H9 (cell line): ENCODE measurements around the gene PEMT. TPM values are rescaled to one million over a fixed set of nuclear protein-coding genes. Genes with fewer than 3 reads are reported as not detected.

Experiments used
- DNase-seq: peaks from one replicate; pipeline ENCODE4 v3.0.0-alpha.2; 2017
- H2AFZ ChIP-seq: one replicate; pipeline ENCODE4 v1.6.1; 2013; ENCODE audit warnings: mild to moderate bottlenecking, low read length, control low read depth, moderate library complexity
- H2AK5ac ChIP-seq: 2 replicates; pipeline ENCODE4 v1.6.1; 2013; ENCODE audit warnings: low read length, control low read depth, mixed read lengths; ENCODE audit not compliant: insufficient read length
- H2BK120ac ChIP-seq: one replicate; pipeline ENCODE4 v1.6.1; 2013; ENCODE audit warnings: low read depth, mild to moderate bottlenecking, low read length, control low read depth, inconsistent platforms; ENCODE audit not compliant: poor library complexity, severe bottlenecking
- H2BK12ac ChIP-seq: 2 replicates; pipeline ENCODE4 v1.6.1; 2013; ENCODE audit warnings: low read length, control low read depth, mixed read lengths, low read depth; ENCODE audit not compliant: insufficient read length
- H2BK15ac ChIP-seq: 2 replicates; pipeline ENCODE4 v1.6.1; 2013; ENCODE audit warnings: low read depth, low read length, control low read depth
- H2BK20ac ChIP-seq: one replicate; pipeline ENCODE4 v1.6.1; 2013; ENCODE audit warnings: low read depth, mild to moderate bottlenecking, low read length, control low read depth, inconsistent platforms; ENCODE audit not compliant: poor library complexity, severe bottlenecking
- H2BK5ac ChIP-seq: 2 replicates; pipeline ENCODE4 v1.6.1; 2013; ENCODE audit warnings: low read length, control low read depth, mixed read lengths; ENCODE audit not compliant: insufficient read length
- H3K14ac ChIP-seq: 2 replicates; pipeline ENCODE4 v1.6.1; 2013; ENCODE audit warnings: low read length, control low read depth; ENCODE audit not compliant: insufficient read depth
- H3K18ac ChIP-seq: 2 replicates; pipeline ENCODE4 v1.6.1; 2013; ENCODE audit warnings: low read depth, mild to moderate bottlenecking, mixed read lengths, low read length, control low read depth; ENCODE audit not compliant: insufficient read length
- H3K23ac ChIP-seq: 2 replicates; pipeline ENCODE4 v1.6.1; 2013; ENCODE audit warnings: low read length, control low read depth, mixed read lengths, low read depth; ENCODE audit not compliant: insufficient read length
- H3K23me2 ChIP-seq: 2 replicates; pipeline ENCODE4 v1.6.1; 2013; ENCODE audit warnings: low read depth, mild to moderate bottlenecking, mixed read lengths, low read length, control low read depth; ENCODE audit not compliant: insufficient read length, poor library complexity, severe bottlenecking
- H3K27ac ChIP-seq: 2 replicates; pipeline ENCODE4 v1.5.1; 2013; ENCODE audit warnings: low read length, control low read depth, mixed read lengths, low read depth; ENCODE audit not compliant: insufficient read length
- H3K27me3 ChIP-seq: 2 replicates; pipeline ENCODE4 v1.6.1; 2013; ENCODE audit warnings: low read length, control low read depth, inconsistent platforms; ENCODE audit not compliant: insufficient read depth
- H3K4ac ChIP-seq: 2 replicates; pipeline ENCODE4 v1.6.1; 2013; ENCODE audit warnings: low read depth, mild to moderate bottlenecking, control low read depth, inconsistent platforms, low read length, moderate library complexity
- H3K4me1 ChIP-seq: 2 replicates; pipeline ENCODE4 v1.6.1; 2013; ENCODE audit warnings: low read length, control low read depth, inconsistent platforms; ENCODE audit not compliant: insufficient read depth
- H3K4me2 ChIP-seq: 2 replicates; pipeline ENCODE4 v1.6.1; 2013; ENCODE audit warnings: low read length, control low read depth, mixed read lengths; ENCODE audit not compliant: insufficient read length, insufficient read depth
- H3K56ac ChIP-seq: 2 replicates; pipeline ENCODE4 v1.6.1; 2013; ENCODE audit warnings: low read depth, mild to moderate bottlenecking, mixed read lengths, low read length, control low read depth; ENCODE audit not compliant: insufficient read length
- H3K79me1 ChIP-seq: 2 replicates; pipeline ENCODE4 v1.6.1; 2013; ENCODE audit warnings: low read depth, mild to moderate bottlenecking, moderate library complexity, low read length, control low read depth, inconsistent platforms; ENCODE audit not compliant: insufficient read depth, poor library complexity, severe bottlenecking
- H3K79me2 ChIP-seq: 2 replicates; pipeline ENCODE4 v1.6.1; 2013; ENCODE audit warnings: low read length, control low read depth, inconsistent platforms; ENCODE audit not compliant: insufficient read depth
- H3K9ac ChIP-seq: 2 replicates; pipeline ENCODE4 v1.6.1; 2013; ENCODE audit warnings: low read length, control low read depth, mixed read lengths; ENCODE audit not compliant: insufficient read length; ENCODE audit errors: extremely low read depth
- H3K9me3 ChIP-seq: one replicate; pipeline ENCODE4 v1.6.1; 2013; ENCODE audit warnings: low read depth, low read length, inconsistent platforms; ENCODE audit not compliant: control insufficient read depth
- H3T11ph ChIP-seq: one replicate; pipeline ENCODE4 v1.6.1; 2013; ENCODE audit warnings: mild to moderate bottlenecking, low read length, control low read depth, inconsistent platforms
- H4K20me1 ChIP-seq: one replicate; pipeline ENCODE4 v1.6.1; 2013; ENCODE audit not compliant: control insufficient read depth, insufficient read length, insufficient read depth
- H4K5ac ChIP-seq: 2 replicates; pipeline ENCODE4 v1.6.1; 2013; ENCODE audit warnings: low read depth, mild to moderate bottlenecking, mixed read lengths, low read length, control low read depth; ENCODE audit not compliant: insufficient read length
- H4K8ac ChIP-seq: replicated peaks from 2 replicates; pipeline ENCODE4 v1.6.1; 2013; ENCODE audit warnings: low read length, control low read depth, mixed read lengths, low read depth; ENCODE audit not compliant: insufficient read length
- H4K91ac ChIP-seq: 2 replicates; pipeline ENCODE4 v1.6.1; 2013; ENCODE audit warnings: low read depth, mild to moderate bottlenecking, moderate library complexity, mixed read lengths, low read length, control low read depth; ENCODE audit not compliant: insufficient read length
- H3K27ac Mint-ChIP-seq, 3 experiments: 2 replicates in 2 of 3; 3 replicates in 1 of 3; pipeline ENCODE4 v1.8.0; 2020 to 2021; ENCODE audit warnings: mixed read lengths in 3 of 3, mild to moderate bottlenecking in 1 of 3, moderate library complexity in 1 of 3
- H3K27me3 Mint-ChIP-seq: 2 replicates; pipeline ENCODE4 v1.8.0; 2021; ENCODE audit warnings: low read depth, mild to moderate bottlenecking, moderate library complexity, mixed read lengths
- H3K36me3 Mint-ChIP-seq, 3 experiments: 2 replicates in 2 of 3; 3 replicates in 1 of 3; pipeline ENCODE4 v1.8.0; 2020 to 2021; ENCODE audit warnings: low read depth in 3 of 3, mixed read lengths in 3 of 3; ENCODE audit not compliant: insufficient read depth in 1 of 3
- H3K4me1 Mint-ChIP-seq, 2 experiments: 2 replicates each; pipeline ENCODE4 v1.8.0; 2020; ENCODE audit warnings: mixed read lengths in 2 of 2
- H3K4me3 Mint-ChIP-seq, 2 experiments: 2 replicates in 1 of 2; 3 replicates in 1 of 2; pipeline ENCODE4 v1.8.0; 2020 to 2021; ENCODE audit warnings: mild to moderate bottlenecking in 2 of 2, mixed read lengths in 2 of 2, moderate library complexity in 1 of 2
- H3K9me3 Mint-ChIP-seq, 2 experiments: 2 replicates in 1 of 2; 3 replicates in 1 of 2; pipeline ENCODE4 v1.8.0; 2020; ENCODE audit warnings: mild to moderate bottlenecking in 2 of 2, mixed read lengths in 2 of 2, moderate library complexity in 1 of 2
- WGBS: extraction: QIAGEN DNeasy Blood & Tissue Kit; methylation state at CpG from one replicate; pipeline ENCODE4 v1.1.7; 2013; ENCODE audit warnings: missing lambda C conversion rate, low lambda C conversion rate, mixed read lengths; ENCODE audit not compliant: insufficient read length; ENCODE audit errors: extremely low coverage; 5-methylcytosine and 5-hydroxymethylcytosine counted together
- total RNA-seq: library from RNA; stranded (reverse); gene quantifications from 2 replicates; pipeline ENCODE4 v1.2.1, GENCODE V29; 2021
- TF ChIP-seq, protein P1 (sequence below): fragments of 200-600 bp; sonication (generic); conservative IDR thresholded peaks from 3 replicates; pipeline ENCODE4 v1.8.0; 2021; ENCODE audit warnings: antibody characterized with exemption, mild to moderate bottlenecking

The PEMT gene
- total RNA-seq, 1 experiment from 2014 or later, result 63.2 TPM

DNA sequence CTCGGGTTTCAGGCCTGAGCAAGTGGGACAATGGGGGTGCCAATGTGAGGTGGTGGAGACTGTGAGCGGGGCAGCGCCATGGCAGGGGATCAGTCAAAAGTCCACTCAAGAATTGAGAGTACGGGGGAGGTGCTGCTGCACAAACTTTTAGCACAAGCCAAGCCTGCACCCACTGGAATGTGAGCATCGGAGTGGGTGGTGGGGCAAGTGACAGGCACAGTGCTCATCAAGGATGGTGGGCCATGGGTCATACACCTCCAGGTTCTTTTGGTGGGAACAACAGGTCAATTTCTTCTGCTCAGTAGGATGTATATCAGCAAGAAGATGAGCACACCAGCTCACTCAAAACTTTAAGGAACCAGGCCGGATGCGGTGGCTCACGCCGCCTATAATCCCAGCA lies 32.4 kb upstream of the PEMT start:
- Histone ChIP-seq H2BK120ac (no peak overlapping the region), H3K9ac (no peak overlapping the region), H3T11ph (no peak overlapping the region), H2AK5ac (no peak overlapping the region), H2AFZ (no peak overlapping the region), H4K20me1 (no peaks in the 10 kb centered on the region), H4K5ac (no peak overlapping the region), H3K23ac (no peak overlapping the region), H3K27me3 (no peaks in the 10 kb centered on the region), H3K4me1 (no peaks in the 10 kb centered on the region), H3K9me3 (no peaks in the 10 kb centered on the region), H2BK12ac (no peak overlapping the region), H3K23me2 (no peaks in the 10 kb centered on the region), H3K4me2 (no peak overlapping the region), H3K14ac (0 out of 2 replicates have a peak overlapping the region, but pooled peaks have one; percentile 59), H2BK15ac (no peak overlapping the region), H2BK5ac (no peak overlapping the region), H3K79me2 (no peaks in the 10 kb centered on the region), H3K27ac (no peak overlapping the region), H4K8ac (no peak overlapping the region), H3K18ac (no peak overlapping the region), H3K56ac (no peak overlapping the region), H3K79me1 (no peaks in the 10 kb centered on the region), H2BK20ac (no peak overlapping the region), H3K4ac (no peak overlapping the region), H4K91ac (no peak overlapping the region)
- no peak for DNase-seq
- peak overlapping the region in 2 of 3 experiments; percentile 36 to 94; a peak in 2 of 7 replicates for H3K27ac Mint-ChIP-seq
- TF ChIP-seq, protein P1, sequence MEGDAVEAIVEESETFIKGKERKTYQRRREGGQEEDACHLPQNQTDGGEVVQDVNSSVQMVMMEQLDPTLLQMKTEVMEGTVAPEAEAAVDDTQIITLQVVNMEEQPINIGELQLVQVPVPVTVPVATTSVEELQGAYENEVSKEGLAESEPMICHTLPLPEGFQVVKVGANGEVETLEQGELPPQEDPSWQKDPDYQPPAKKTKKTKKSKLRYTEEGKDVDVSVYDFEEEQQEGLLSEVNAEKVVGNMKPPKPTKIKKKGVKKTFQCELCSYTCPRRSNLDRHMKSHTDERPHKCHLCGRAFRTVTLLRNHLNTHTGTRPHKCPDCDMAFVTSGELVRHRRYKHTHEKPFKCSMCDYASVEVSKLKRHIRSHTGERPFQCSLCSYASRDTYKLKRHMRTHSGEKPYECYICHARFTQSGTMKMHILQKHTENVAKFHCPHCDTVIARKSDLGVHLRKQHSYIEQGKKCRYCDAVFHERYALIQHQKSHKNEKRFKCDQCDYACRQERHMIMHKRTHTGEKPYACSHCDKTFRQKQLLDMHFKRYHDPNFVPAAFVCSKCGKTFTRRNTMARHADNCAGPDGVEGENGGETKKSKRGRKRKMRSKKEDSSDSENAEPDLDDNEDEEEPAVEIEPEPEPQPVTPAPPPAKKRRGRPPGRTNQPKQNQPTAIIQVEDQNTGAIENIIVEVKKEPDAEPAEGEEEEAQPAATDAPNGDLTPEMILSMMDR, result no peak
- H3K9me3 Mint-ChIP-seq, result no peaks in the 10 kb centered on the region; a peak in 2 of 5 replicates
- H3K36me3 Mint-ChIP-seq, result no peaks in the 10 kb centered on the region
- H3K27me3 Mint-ChIP-seq, result peaks cover 7% of the 10 kb centered on the region
- H3K4me3 Mint-ChIP-seq, result no peak overlapping the region
- peaks cover 37 to 46% of the 10 kb centered on the region in 2 experiments for H3K4me1 Mint-ChIP-seq
- WGBS, result no CpG with 5 or more reads among the region's 9 CpGs
